ENCODE results near the gene PIN4.
"Not testable (repeated sequence)": the region's sequence is repeated elsewhere in the genome, so short reads cannot be mapped to it uniquely, and the experiment has no call there.

The PIN4 gene

GRCh38 chrX:72202792-72203401 lies 21.3 kb downstream of the PIN4 start:
- DNase-seq: no peak

GRCh38 chrX:72203421-72203820 lies 21.9 kb downstream of the PIN4 start:
- no peak for DNase-seq

- no peak for DNase-seq
Observed at GRCh38 chrX:72205706-72206105, 24.1 kb downstream of the PIN4 start.

- no peak for DNase-seq
Observed at GRCh38 chrX:72207366-72207765, 25.8 kb downstream of the PIN4 start.

GRCh38 chrX:72208126-72208800 lies 26.7 kb downstream of the PIN4 start:
- no peak for DNase-seq

- DNase-seq: no peak
Observed at GRCh38 chrX:72216973-72217372, 35.4 kb downstream of the PIN4 start.

- not testable (repeated sequence) for DNase-seq
Observed at GRCh38 chrX:72220375-72220774, 38.8 kb downstream of the PIN4 start.

GRCh38 chrX:72230290-72230689 lies 48.7 kb downstream of the PIN4 start:
- no peak for DNase-seq

GRCh38 chrX:72236841-72237240 lies 55.3 kb downstream of the PIN4 start:
- DNase-seq: no peak

GRCh38 chrX:72238183-72238582 lies 56.6 kb downstream of the PIN4 start:
- no peak for DNase-seq

GRCh38 chrX:72238721-72239475 lies 57.3 kb downstream of the PIN4 start, which contains the start of gene ERCC6L:
Gene ERCC6L (minus strand): TSS chrX:72239027. CDS start chrX:72238911, 116 bp downstream.
- DNase-seq: peak; percentile 93

- no peak for DNase-seq
Observed at GRCh38 chrX:72240976-72241375, 59.4 kb downstream of the PIN4 start.

GRCh38 chrX:72243472-72243871 lies 61.9 kb downstream of the PIN4 start:
- DNase-seq: peak; percentile 69

GRCh38 chrX:72245461-72246089 lies 64.0 kb downstream of the PIN4 start:
- DNase-seq: peak; percentile 61

GRCh38 chrX:72247206-72247942 lies 65.8 kb downstream of the PIN4 start:
- DNase-seq: no peak

All from hematopoietic multipotent progenitor cell treated with erythropoietin and hydrocortisone succinate and interleukin-3 and kit ligand, for 4 days (in vitro differentiated cells).